GM21515 (cell line): ENCODE results near the gene PHKG2.

ENCODE experiments used
- ATAC-seq: cut with Tn5 transposase; IDR thresholded peaks from one replicate; pipeline ENCODE4 v1.9.1; 2021; ENCODE audit not compliant: unreplicated experiment

The PHKG2 gene

GRCh38 chr16:30755955-30756780 lies 7.9 kb downstream of the PHKG2 start:
- no peak for ATAC-seq

- ATAC-seq, result no peak
Measured at GRCh38 chr16:30756781-30757100, 8.5 kb downstream of the PHKG2 start.

- ATAC-seq, result no peak
Measured at GRCh38 chr16:30757316-30757715, 9.1 kb downstream of the PHKG2 start.

DNA sequence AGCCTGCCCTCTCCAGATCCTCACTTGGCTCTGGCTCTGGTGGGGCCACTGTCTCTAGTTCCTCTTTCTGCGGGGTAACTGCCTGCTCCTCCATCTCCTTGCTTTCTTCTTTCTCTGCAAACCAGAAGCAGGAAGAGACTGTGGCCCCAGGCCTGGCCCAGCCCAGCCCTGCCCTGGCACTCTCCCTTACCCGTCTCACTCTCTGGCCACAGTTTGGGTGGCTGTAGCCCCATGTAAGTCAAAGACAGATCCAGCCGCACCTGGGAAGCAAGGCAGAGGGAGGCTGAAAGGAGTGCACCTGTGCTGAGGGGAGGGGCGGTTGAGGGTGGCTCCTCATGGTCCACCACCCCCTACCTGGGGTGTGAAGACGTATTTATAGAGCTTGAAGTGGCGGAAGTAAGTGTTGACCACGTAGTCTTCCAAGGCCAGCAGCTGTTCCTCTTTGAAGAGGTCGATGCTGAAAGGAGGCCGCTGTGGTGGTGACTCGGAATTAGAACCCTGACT lies 10.8 kb downstream of the PHKG2 start:
- ATAC-seq, result no peak

GRCh38 chr16:30760001-30760559 lies 11.9 kb downstream of the PHKG2 start:
- ATAC-seq, result no peak

DNA sequence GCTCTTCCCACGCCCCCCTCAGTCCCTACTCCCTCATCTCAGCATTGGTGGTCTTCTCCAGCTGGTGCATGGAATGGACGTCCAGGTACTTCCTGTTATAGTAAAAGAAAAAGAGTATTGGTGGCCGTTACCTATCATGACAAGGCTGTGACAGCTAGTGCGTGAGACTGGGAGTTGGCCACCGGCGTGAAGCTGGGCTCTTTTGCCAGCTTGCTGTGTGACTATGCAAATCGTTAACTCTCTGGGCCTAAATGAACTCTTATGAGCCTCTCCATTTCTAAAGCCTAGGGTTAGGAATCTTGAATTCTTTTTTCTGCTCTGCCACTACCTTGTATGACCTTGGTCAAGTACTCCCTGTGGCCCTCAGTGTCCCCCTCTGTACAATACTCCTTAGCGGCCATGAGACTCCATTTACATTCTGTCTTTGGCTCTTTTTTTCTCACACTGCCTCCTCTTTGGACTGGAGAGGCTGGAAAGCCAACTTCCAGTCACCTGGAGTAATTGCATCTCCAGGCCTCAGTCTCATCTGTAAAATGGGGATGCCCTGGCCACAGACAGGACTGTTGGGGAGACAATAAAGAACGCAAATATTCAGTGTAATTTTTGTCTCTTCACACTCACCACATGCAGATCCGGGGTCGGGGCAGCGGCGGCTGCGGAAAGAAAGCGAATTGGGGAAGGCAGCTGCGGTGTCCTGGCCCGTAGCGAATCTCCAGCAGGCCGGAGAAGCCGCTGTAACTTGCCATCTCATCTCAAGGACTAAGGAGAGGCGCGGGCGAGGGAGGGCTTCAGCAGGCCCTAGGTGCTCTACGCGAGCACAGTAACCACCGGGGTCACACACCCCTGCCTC lies 12.6 kb downstream of the PHKG2 start:
- no peak for ATAC-seq

- ATAC-seq, result peak; percentile 27
Measured at GRCh38 chr16:30761427-30761927, 13.3 kb downstream of the PHKG2 start.

GRCh38 chr16:30761928-30762902 lies 14.0 kb downstream of the PHKG2 start, which contains the start of the genes CFAP119 and RNF40:
TSS of gene CFAP119 (minus strand) at chr16:30762062. CDS start at chr16:30761748, 314 bp downstream.
TSS of gene RNF40 (plus strand) at chr16:30762322. CDS start at chr16:30762546, 224 bp downstream.
- ATAC-seq, result peak; percentile 76

DNA sequence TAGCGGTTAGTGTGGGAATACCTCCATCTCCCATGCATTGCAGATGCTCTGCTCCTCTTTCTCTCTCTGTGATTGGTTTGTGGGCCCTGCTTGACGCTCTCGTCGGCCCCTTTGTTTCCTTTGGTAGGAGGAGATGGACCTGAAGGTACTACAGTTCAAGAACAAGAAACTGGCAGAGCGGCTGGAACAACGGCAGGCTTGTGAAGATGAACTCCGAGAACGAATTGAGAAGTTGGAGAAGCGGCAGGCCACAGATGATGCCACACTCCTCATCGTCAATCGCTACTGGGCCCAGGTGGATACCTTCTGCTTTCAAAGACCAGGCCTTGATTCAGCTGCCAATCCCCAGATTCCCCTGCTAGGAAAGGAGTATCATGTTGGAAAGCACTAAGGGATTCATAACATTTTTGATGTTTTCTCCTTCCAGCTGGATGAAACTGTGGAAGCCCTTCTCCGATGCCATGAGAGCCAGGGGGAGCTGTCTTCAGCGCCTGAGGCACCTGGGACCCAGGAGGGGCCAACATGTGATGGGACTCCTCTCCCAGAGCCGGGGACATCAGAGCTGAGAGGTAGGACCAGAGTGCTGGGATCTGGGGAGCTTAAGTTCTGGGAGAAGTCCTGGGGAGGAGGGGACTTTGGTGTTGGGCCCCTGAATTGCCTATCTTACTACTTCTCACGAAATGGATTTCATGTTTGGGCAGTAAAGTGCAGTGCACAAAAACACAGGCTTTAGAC lies 14.9 kb downstream of the PHKG2 start:
- no peak for ATAC-seq

- ATAC-seq, result no peak
Measured at GRCh38 chr16:30764086-30764485, 15.9 kb downstream of the PHKG2 start.

- no peak for ATAC-seq
Measured at GRCh38 chr16:30764816-30765465, 16.7 kb downstream of the PHKG2 start.

GRCh38 chr16:30766206-30766932 lies 18.1 kb downstream of the PHKG2 start:
- ATAC-seq, result no peak

DNA sequence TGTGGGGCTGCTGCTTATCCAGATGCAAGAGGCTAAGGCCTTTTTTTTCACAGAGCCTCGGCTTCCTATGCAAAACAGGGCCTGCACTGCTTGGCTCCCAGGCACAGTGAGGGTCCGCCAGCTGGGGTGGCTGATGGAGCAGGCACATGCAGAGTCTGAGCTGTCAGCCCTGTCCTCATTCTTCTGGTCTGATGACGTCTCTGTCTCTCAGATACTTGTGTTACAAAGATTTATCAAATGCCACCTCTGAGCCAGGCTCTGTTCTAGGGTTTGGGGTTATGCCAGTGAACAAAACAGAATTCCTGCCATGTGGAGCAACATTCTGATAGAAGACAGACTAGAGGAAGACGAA lies 18.7 kb downstream of the PHKG2 start:
- ATAC-seq, result no peak

DNA sequence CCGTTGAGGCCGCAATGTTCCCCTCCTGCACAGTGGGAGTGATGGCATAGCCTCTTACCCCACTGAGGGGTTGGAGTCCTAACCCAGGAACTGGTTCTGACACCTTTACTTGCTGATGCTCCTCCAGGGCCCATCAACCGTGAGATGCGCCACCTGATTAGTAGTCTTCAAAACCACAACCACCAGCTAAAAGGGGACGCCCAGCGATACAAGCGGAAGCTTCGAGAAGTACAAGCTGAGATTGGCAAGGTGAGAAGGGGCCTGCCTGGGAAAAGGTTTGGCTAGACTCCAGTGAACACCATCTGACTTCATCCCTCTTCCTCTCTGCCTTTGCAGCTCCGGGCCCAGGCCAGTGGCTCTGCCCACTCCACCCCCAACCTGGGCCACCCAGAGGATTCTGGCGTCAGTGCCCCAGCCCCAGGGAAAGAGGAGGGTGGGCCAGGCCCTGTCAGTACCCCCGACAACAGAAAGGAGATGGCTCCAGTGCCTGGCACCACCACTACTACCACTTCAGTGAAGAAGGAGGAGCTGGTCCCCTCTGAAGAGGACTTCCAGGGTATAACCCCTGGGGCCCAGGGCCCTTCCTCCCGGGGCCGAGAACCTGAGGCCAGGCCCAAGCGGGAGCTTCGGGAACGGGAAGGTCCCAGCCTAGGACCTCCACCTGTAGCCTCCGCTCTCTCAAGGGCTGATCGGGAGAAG lies 19.7 kb downstream of the PHKG2 start:
- no peak for ATAC-seq

- no peak for ATAC-seq
Measured at GRCh38 chr16:30768583-30769181, 20.5 kb downstream of the PHKG2 start.

DNA sequence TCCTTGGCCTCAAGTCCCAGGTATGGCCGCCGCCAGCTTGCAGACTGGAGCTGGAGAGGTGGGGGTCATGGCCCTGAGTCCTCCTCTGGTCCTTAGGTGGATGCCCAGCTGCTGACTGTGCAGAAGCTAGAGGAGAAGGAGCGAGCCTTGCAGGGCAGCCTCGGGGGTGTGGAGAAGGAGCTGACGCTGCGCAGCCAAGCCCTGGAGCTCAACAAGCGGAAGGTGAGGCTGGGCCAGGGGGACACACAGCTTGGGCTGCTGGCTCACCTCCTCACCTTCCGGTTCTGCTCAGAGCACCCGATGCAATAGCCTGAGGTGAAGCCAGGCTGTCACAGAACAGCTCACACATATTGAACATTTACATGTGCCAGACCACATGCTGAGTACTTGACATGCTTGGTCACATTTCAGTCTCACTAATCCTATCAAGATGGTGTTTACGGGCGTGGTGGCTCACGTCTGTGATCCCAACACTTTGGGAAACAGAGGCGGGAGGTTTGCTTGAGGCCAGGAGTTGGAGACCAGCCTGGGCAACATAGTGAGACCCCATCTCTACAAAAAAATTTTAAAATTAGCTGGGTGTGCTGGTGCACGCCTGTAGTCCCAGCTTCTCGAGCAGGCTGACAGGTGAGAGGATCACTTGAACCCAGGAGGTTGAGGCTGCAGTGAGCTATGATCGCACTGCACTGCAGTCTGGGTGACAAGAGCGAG lies 21.3 kb downstream of the PHKG2 start:
- no peak for ATAC-seq

DNA sequence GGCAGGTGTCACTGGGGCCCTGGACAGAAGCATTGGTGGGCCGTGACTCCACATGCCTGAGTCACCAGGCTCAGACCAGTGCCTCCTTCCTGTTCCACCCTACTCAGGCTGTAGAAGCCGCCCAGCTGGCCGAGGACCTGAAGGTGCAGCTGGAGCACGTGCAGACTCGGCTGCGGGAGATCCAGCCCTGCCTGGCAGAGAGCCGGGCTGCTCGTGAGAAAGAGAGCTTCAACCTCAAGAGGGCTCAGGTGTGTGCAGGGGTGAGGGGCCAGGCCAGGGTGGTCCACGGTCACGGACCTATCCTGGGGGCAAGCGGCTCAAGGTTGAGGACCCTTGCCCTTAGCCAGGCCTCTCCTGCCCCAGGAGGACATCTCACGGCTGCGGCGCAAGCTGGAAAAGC lies 23.5 kb downstream of the PHKG2 start:
- ATAC-seq, result no peak
